PC-9 (cell line): ENCODE data around the gene NEU1.

Experiments
- CTCF ChIP-seq: fragments of 200-600 bp; sonication (generic); conservative IDR thresholded peaks from 2 replicates; pipeline ENCODE4 v1.6.1; 2017; ENCODE audit warnings: mixed run types, antibody characterized with exemption, mild to moderate bottlenecking, moderate library complexity
- EZH2 ChIP-seq: fragments of 200-600 bp; sonication (generic); IDR thresholded peaks from 2 replicates; pipeline ENCODE4 v1.8.0; 2017; ENCODE audit warnings: antibody characterized with exemption, low read depth

DNA sequence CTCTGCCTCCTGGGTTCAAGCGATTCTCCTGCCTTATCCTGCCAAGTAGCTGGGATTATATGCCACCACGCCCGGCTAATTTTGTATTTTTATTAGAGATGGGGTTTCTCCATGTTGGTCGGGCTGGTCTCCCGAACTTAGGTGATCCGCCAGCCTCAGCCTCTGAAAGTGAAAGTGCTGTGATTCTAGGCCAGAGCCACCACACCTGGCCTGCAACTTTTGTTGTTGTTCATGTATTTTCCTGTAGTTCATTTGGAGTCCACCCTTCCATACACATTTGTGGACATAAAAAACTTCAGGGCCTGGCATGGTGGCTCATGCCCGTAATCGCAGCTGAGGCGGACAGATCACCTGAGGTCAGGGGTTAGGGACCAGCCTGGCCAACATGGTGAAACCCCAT lies 20.6 kb downstream of the NEU1 start:
- TF ChIP-seq CTCF (no peak), EZH2 (no peak)
